Measurements from ENCODE around the gene TRIP10.

GRCh38 chr19:6768236-6768785 is 28.8 kb downstream of the TRIP10 start:
- TF ChIP-seq CTCF (IDR thresholded peaks at IDR 0.05) (no peak), EP300 (IDR thresholded peaks at IDR 0.05) (no peak)

Measured in gastroesophageal sphincter (tissue), 3 donors.